CD4-positive, alpha-beta memory T cell (primary cell): ENCODE measurements around the gene HECTD1. TPM values are rescaled to one million over a fixed set of nuclear protein-coding genes. Genes with fewer than 3 reads are reported as not detected.

Source experiments
- CTCF ChIA-PET: fragments of 350-600 bp; sonication (Branson Sonifier 250); formaldehyde crosslinking; loops from one replicate; lab custom pipeline; 2021; ENCODE audit warnings: inconsistent platforms; ENCODE audit not compliant: partially characterized antibody; lab: Charles Lee
- POLR2A ChIA-PET: fragments of 350-600 bp; sonication (Branson Sonifier 250); formaldehyde crosslinking; loops from one replicate; lab custom pipeline; 2021; ENCODE audit not compliant: partially characterized antibody; lab: Charles Lee
- DNase-seq, 5 donors: peaks; one replicate each; pipeline versions ENCODE4 v3.0.0 to v3.0.0-alpha.2; 2020 to 2022; ENCODE audit warnings: mixed read lengths in 1 of 5
- H3K27ac ChIP-seq: one replicate; pipeline ENCODE4 v1.7.0; 2013; ENCODE audit warnings: low read depth, low read length
- H3K27me3 ChIP-seq: 2 replicates; pipeline ENCODE4 v1.7.0; 2013; ENCODE audit warnings: mild to moderate bottlenecking, low read length, moderate library complexity; ENCODE audit not compliant: insufficient read depth
- H3K36me3 ChIP-seq: 2 replicates; pipeline ENCODE4 v1.7.0; 2013; ENCODE audit warnings: mild to moderate bottlenecking, low read length, moderate library complexity; ENCODE audit not compliant: insufficient read depth
- H3K4me1 ChIP-seq: 2 replicates; pipeline ENCODE4 v1.7.0; 2013; ENCODE audit warnings: mild to moderate bottlenecking, low read length, moderate library complexity; ENCODE audit not compliant: insufficient read depth
- H3K4me3 ChIP-seq, 2 donors: one replicate each; pipeline ENCODE4 v1.7.0; 2013; ENCODE audit warnings: low read length in 2 of 2, mild to moderate bottlenecking in 1 of 2
- H3K9me3 ChIP-seq, 2 donors: one replicate each; pipeline ENCODE4 v1.7.0; 2013; ENCODE audit warnings: low read length in 2 of 2, control low read depth in 1 of 2; ENCODE audit not compliant: control insufficient read depth in 1 of 2
- H3K27ac Mint-ChIP-seq, 7 donors: one replicate each; pipeline ENCODE4 v1.8.0; 2020 to 2021; ENCODE audit warnings: mixed read lengths in 7 of 7, mild to moderate bottlenecking in 6 of 7, inconsistent platforms in 3 of 7, moderate library complexity in 3 of 7
- H3K27me3 Mint-ChIP-seq, 2 donors: one replicate each; pipeline ENCODE4 v1.8.0; 2020 to 2021; ENCODE audit warnings: mixed read lengths in 2 of 2
- H3K36me3 Mint-ChIP-seq, 2 donors: one replicate each; pipeline ENCODE4 v1.8.0; 2020 to 2021; ENCODE audit warnings: mixed read lengths in 2 of 2, inconsistent platforms in 1 of 2, mild to moderate bottlenecking in 1 of 2
- H3K4me1 Mint-ChIP-seq, 4 donors: one replicate each; pipeline ENCODE4 v1.8.0; 2020 to 2021; ENCODE audit warnings: mixed read lengths in 4 of 4, mild to moderate bottlenecking in 1 of 4
- H3K4me3 Mint-ChIP-seq, 8 donors: one replicate each; pipeline ENCODE4 v1.8.0; 2020 to 2021; ENCODE audit warnings: mixed read lengths in 8 of 8, mild to moderate bottlenecking in 7 of 8, moderate library complexity in 6 of 8, inconsistent platforms in 3 of 8
- H3K9me3 Mint-ChIP-seq, 8 donors: one replicate each; pipeline ENCODE4 v1.8.0; 2020 to 2021; ENCODE audit warnings: mixed read lengths in 8 of 8, mild to moderate bottlenecking in 5 of 8, inconsistent platforms in 3 of 8, moderate library complexity in 1 of 8
- intact Hi-C: fragments of 100-400 bp; cut with micrococcal nuclease; formaldehyde crosslinking; loops from one replicate; pipeline ENCODE4 v1.15.1; 2023
- polyA plus RNA-seq, 2 donors: library from polyadenylated mRNA; unstranded; fragments of 300-500 nt; fragmentation: Illumina TruSeq; gene quantifications; one replicate each; pipeline ENCODE4 v1.2.3, GENCODE V29; 2021
- total RNA-seq, 2 experiments: library from RNA; stranded (reverse); gene quantifications; one replicate each; pipeline ENCODE4 v1.2.3, GENCODE V29; 2021

Gene HECTD1
- total and polyA plus RNA-seq, 4 experiments from 2014 or later: 15.6 to 170 (median 96.6) TPM

GRCh38 chr14:31137214-31137889, 70.2 kb downstream of the HECTD1 start:
- Mint-ChIP-seq H3K27ac (no peak overlapping the region), H3K4me1 (no peaks in the 10 kb centered on the region), H3K36me3 (peaks cover 42 to 53% of the 10 kb centered on the region in 2 donors), H3K9me3 (no peaks in the 10 kb centered on the region), H3K4me3 (no peak overlapping the region), H3K27me3 (no peaks in the 10 kb centered on the region)
- DNase-seq: no peak
- CTCF ChIA-PET: interaction anchor here (0.7 kb wide), 1 partner anchor 16 kb away, joined by 3 read pairs; no protein-coding TSS in a partner anchor
- intact Hi-C loops: no loop called here
- no peaks in the 10 kb centered on the region for H3K9me3 ChIP-seq
- H3K27ac ChIP-seq: no peak overlapping the region
- no peaks in the 10 kb centered on the region for H3K4me1 ChIP-seq
- no peak overlapping the region for H3K4me3 ChIP-seq
- peaks cover 34% of the 10 kb centered on the region for H3K36me3 ChIP-seq
- no peaks in the 10 kb centered on the region for H3K27me3 ChIP-seq
- POLR2A ChIA-PET: interaction anchor here (0.7 kb wide), 1 partner anchor 36 kb away, joined by 3 read pairs; no protein-coding TSS in a partner anchor

- peaks cover 17 to 26% (median 21%) of the 10 kb centered on the region in 4 donors for H3K4me1 Mint-ChIP-seq
- ChIA-PET CTCF (no interaction called here), POLR2A (no interaction called here)
- Histone ChIP-seq H3K36me3 (peaks cover 29% of the 10 kb centered on the region), H3K27me3 (no peaks in the 10 kb centered on the region), H3K27ac (no peak overlapping the region), H3K4me3 (no peak overlapping the region), H3K9me3 (no peaks in the 10 kb centered on the region), H3K4me1 (peaks cover 12% of the 10 kb centered on the region)
- H3K36me3 Mint-ChIP-seq: peaks cover 56 to 67% of the 10 kb centered on the region in 2 donors
- no peak for DNase-seq
- H3K27me3 Mint-ChIP-seq: no peaks in the 10 kb centered on the region
- H3K4me3 Mint-ChIP-seq: no peak overlapping the region
- intact Hi-C loops: no loop called here
- H3K9me3 Mint-ChIP-seq: no peaks in the 10 kb centered on the region
- peak overlapping the region in 5 of 7 donors; percentile 1 to 87 (median 53) for H3K27ac Mint-ChIP-seq
Observed at GRCh38 chr14:31133133-31133532, 74.5 kb downstream of the HECTD1 start.

- peak overlapping the region; percentile 65 to 98 (median 87) for H3K27ac Mint-ChIP-seq
- H3K4me3 ChIP-seq: no peak overlapping the region
- H3K27ac ChIP-seq: peak overlapping the region; percentile 63
Observed at GRCh38 chr14:31128601-31129526, 78.7 kb downstream of the HECTD1 start.

GRCh38 chr14:31127690-31128089, 79.9 kb downstream of the HECTD1 start:
- intact Hi-C loops: loop anchor here (1.0 to 5.0 kb wide), 3 partner anchors 101 to 435 kb away; partner anchors contain the start of genes HEATR5A, NUBPL and STRN3
- Histone ChIP-seq H3K4me3 (no peak overlapping the region), H3K36me3 (peaks cover 14% of the 10 kb centered on the region), H3K4me1 (peaks cover 47% of the 10 kb centered on the region), H3K27me3 (no peaks in the 10 kb centered on the region), H3K27ac (peak overlapping the region; percentile 63), H3K9me3 (no peaks in the 10 kb centered on the region)
- H3K27ac Mint-ChIP-seq: peak overlapping the region; percentile 65 to 98 (median 87)
- peak; percentile 80 to 91 (median 85) for DNase-seq
- no peaks in the 10 kb centered on the region for H3K9me3 Mint-ChIP-seq
- POLR2A ChIA-PET: interaction anchor here (0.7 to 7.8 kb wide), 9 partner anchors 10 to 293 kb away, joined by 3 to 152 read pairs (median 6); partner anchors contain the start of genes AP4S1, HEATR5A, HECTD1 and STRN3
- H3K27me3 Mint-ChIP-seq: no peaks in the 10 kb centered on the region
- H3K4me1 Mint-ChIP-seq: peaks cover 39 to 58% (median 49%) of the 10 kb centered on the region in 4 donors
- peak overlapping the region in 7 of 8 donors; percentile 5 to 80 (median 54) for H3K4me3 Mint-ChIP-seq
- peaks cover 48 to 57% of the 10 kb centered on the region in 2 donors for H3K36me3 Mint-ChIP-seq
- CTCF ChIA-PET: interaction anchor here (0.8 to 4.2 kb wide), 5 partner anchors 13 to 190 kb away, joined by 3 to 28 read pairs (median 3); partner anchors contain the start of gene HECTD1

More at GRCh38 chr14:31128601-31129526, 78.7 kb downstream of the HECTD1 start:
- Histone ChIP-seq H3K27me3 (no peaks in the 10 kb centered on the region), H3K36me3 (peaks cover 20% of the 10 kb centered on the region), H3K4me1 (peaks cover 39% of the 10 kb centered on the region), H3K9me3 (no peaks in the 10 kb centered on the region)
- CTCF ChIA-PET: interaction anchor here (0.8 to 4.2 kb wide), 5 partner anchors 12 to 189 kb away, joined by 3 to 28 read pairs (median 3); partner anchors contain the start of gene HECTD1
- POLR2A ChIA-PET: interaction anchor here (1.1 to 7.8 kb wide), 7 partner anchors 8 to 103 kb away, joined by 3 to 152 read pairs (median 5); partner anchors contain the start of genes AP4S1, HECTD1 and STRN3
- Mint-ChIP-seq H3K9me3 (no peaks in the 10 kb centered on the region), H3K4me1 (peaks cover 31 to 47% (median 40%) of the 10 kb centered on the region in 4 donors), H3K4me3 (peak overlapping the region in 4 of 8 donors; percentile 5 to 80 (median 44)), H3K27me3 (no peaks in the 10 kb centered on the region), H3K36me3 (peaks cover 48 to 60% of the 10 kb centered on the region in 2 donors)
- intact Hi-C loops: loop anchor here (1.0 to 5.0 kb wide), 2 partner anchors 291 to 433 kb away; partner anchors contain the start of genes HEATR5A and NUBPL
- DNase-seq: no peak

GRCh38 chr14:31126680-31127079, 80.9 kb downstream of the HECTD1 start:
- DNase-seq: no peak
- ChIA-PET POLR2A (interaction anchor here (1.5 to 7.8 kb wide), 6 partner anchors 9 to 294 kb away, joined by 4 to 152 read pairs (median 7); partner anchors contain the start of genes AP4S1, HEATR5A, HECTD1 and STRN3), CTCF (interaction anchor here (0.7 to 3.3 kb wide), 2 partner anchors 22 to 80 kb away, joined by 3 to 19 read pairs; partner anchors contain the start of gene HECTD1)
- H3K4me3 Mint-ChIP-seq: peak overlapping the region in 1 of 8 donors; percentile 13
- H3K9me3 Mint-ChIP-seq: no peaks in the 10 kb centered on the region
- Histone ChIP-seq H3K36me3 (peaks cover 24% of the 10 kb centered on the region), H3K9me3 (no peaks in the 10 kb centered on the region), H3K27me3 (no peaks in the 10 kb centered on the region), H3K4me1 (peaks cover 47% of the 10 kb centered on the region), H3K4me3 (no peak overlapping the region), H3K27ac (no peak overlapping the region)
- H3K27me3 Mint-ChIP-seq: no peaks in the 10 kb centered on the region
- intact Hi-C loops: loop anchor here (1.0 to 5.0 kb wide), 2 partner anchors 100 to 436 kb away; partner anchors contain the start of genes NUBPL and STRN3
- peaks cover 51 to 59% of the 10 kb centered on the region in 2 donors for H3K36me3 Mint-ChIP-seq
- H3K4me1 Mint-ChIP-seq: peaks cover 40 to 56% (median 48%) of the 10 kb centered on the region in 4 donors
- peak overlapping the region in 6 of 7 donors; percentile 17 to 76 (median 60) for H3K27ac Mint-ChIP-seq

- peaks cover 34% of the 10 kb centered on the region for H3K36me3 ChIP-seq
- no peak for DNase-seq
- ChIA-PET POLR2A (interaction anchor here (1.5 to 7.8 kb wide), 2 partner anchors 24 to 83 kb away, joined by 4 to 152 read pairs; partner anchors contain the start of gene HECTD1), CTCF (interaction anchor here (3.3 kb wide), 1 partner anchor 82 kb away, joined by 19 read pairs; the partner anchor contains the start of gene HECTD1)
- no peaks in the 10 kb centered on the region for H3K9me3 Mint-ChIP-seq
- H3K4me3 Mint-ChIP-seq: peak overlapping the region in 2 of 8 donors; percentile 35 to 48
- intact Hi-C loops: loop anchor here (5.0 kb wide), 1 partner anchor 437 kb away; the partner anchor contains the start of gene NUBPL
- peaks cover 34 to 47% (median 41%) of the 10 kb centered on the region in 4 donors for H3K4me1 Mint-ChIP-seq
- H3K4me1 ChIP-seq: peaks cover 47% of the 10 kb centered on the region
- no peak overlapping the region for H3K4me3 ChIP-seq
- H3K36me3 Mint-ChIP-seq: peaks cover 48 to 55% of the 10 kb centered on the region in 2 donors
- peak overlapping the region in 6 of 7 donors; percentile 17 to 87 (median 68) for H3K27ac Mint-ChIP-seq
- no peaks in the 10 kb centered on the region for H3K27me3 Mint-ChIP-seq
- no peaks in the 10 kb centered on the region for H3K27me3 ChIP-seq
- no peak overlapping the region for H3K27ac ChIP-seq
- no peaks in the 10 kb centered on the region for H3K9me3 ChIP-seq
Observed at GRCh38 chr14:31125231-31125630, 82.4 kb downstream of the HECTD1 start.
